HepG2 (cell line): ENCODE measurements around the gene CALML6. TPM values are rescaled to one million over a fixed set of nuclear protein-coding genes. Genes with fewer than 3 reads are reported as not detected.

Experiments
- CENPX ChIP-seq: sonication (generic); formaldehyde crosslinking; IDR thresholded peaks from 2 replicates; pipeline ENCODE4 v1.9.0; 2021; ENCODE audit warnings: mild to moderate bottlenecking, missing genetic modification reagents, moderate library complexity
- KDM1A ChIP-seq: IDR thresholded peaks from 2 replicates; pipeline ENCODE4 v1.6.1; 2016; ENCODE audit warnings: missing compliant biosample characterization
- RNF2 ChIP-seq: fragments of 450-650 bp; conservative IDR thresholded peaks from 2 replicates; pipeline ENCODE4 v1.6.1; 2016; ENCODE audit warnings: low read depth
- SNAI1 ChIP-seq: sonication (generic); formaldehyde crosslinking; IDR thresholded peaks from 2 replicates; pipeline ENCODE4 v1.5.0; 2020; ENCODE audit warnings: mild to moderate bottlenecking, missing genetic modification reagents, borderline replicate concordance
- SRY ChIP-seq: sonication (generic); formaldehyde crosslinking; IDR thresholded peaks from 2 replicates; pipeline ENCODE4 v1.8.0; 2022; ENCODE audit warnings: mild to moderate bottlenecking, missing genetic modification reagents
- TBX3 ChIP-seq: fragments of 450-650 bp; IDR thresholded peaks from 2 replicates; pipeline ENCODE4 v1.6.1; 2017; ENCODE audit warnings: antibody characterized with exemption, mild to moderate bottlenecking, inconsistent platforms, borderline replicate concordance
- TOPORS ChIP-seq: sonication (generic); formaldehyde crosslinking; IDR thresholded peaks from 2 replicates; pipeline ENCODE4 v1.8.0; 2023; ENCODE audit warnings: mild to moderate bottlenecking, missing genetic modification reagents
- ZNF138 ChIP-seq: sonication (generic); formaldehyde crosslinking; IDR thresholded peaks from 2 replicates; pipeline ENCODE4 v1.5.0; 2020; ENCODE audit warnings: mild to moderate bottlenecking, low read depth, missing genetic modification reagents
- ZNF317 ChIP-seq: sonication (generic); formaldehyde crosslinking; IDR thresholded peaks from 2 replicates; pipeline ENCODE4 v1.5.0; 2020; ENCODE audit warnings: mild to moderate bottlenecking, missing genetic modification reagents
- ZNF431 ChIP-seq: sonication (generic); formaldehyde crosslinking; IDR thresholded peaks from 2 replicates; pipeline ENCODE4 v1.9.0; 2022; ENCODE audit warnings: missing genetic modification reagents, low read depth, mild to moderate bottlenecking, borderline replicate concordance
- ZNF543 ChIP-seq: sonication (generic); formaldehyde crosslinking; IDR thresholded peaks from 2 replicates; pipeline ENCODE4 v1.4.0; 2020; ENCODE audit warnings: mild to moderate bottlenecking, missing genetic modification reagents
- ZNF572 ChIP-seq: sonication (generic); formaldehyde crosslinking; IDR thresholded peaks from 2 replicates; pipeline ENCODE4 v1.5.1; 2020; ENCODE audit warnings: mild to moderate bottlenecking, missing genetic modification reagents
- ZNF577 ChIP-seq: sonication (generic); formaldehyde crosslinking; IDR thresholded peaks from 2 replicates; pipeline ENCODE4 v1.4.0; 2020; ENCODE audit warnings: mild to moderate bottlenecking, low read depth, missing genetic modification reagents, borderline replicate concordance
- ZNF777 ChIP-seq: sonication (generic); formaldehyde crosslinking; IDR thresholded peaks from 2 replicates; pipeline ENCODE4 v1.4.0; 2020; ENCODE audit warnings: missing genetic modification reagents
- ZSCAN31 ChIP-seq: sonication (generic); formaldehyde crosslinking; IDR thresholded peaks from 2 replicates; pipeline ENCODE4 v1.5.0; 2020; ENCODE audit warnings: low read depth, mild to moderate bottlenecking, missing genetic modification reagents
- polyA plus RNA-seq, 8 experiments: library from polyadenylated mRNA; depleted of rRNA in 3 of 8; stranded (reverse) in 7 of 8; unstranded in 1 of 8; fragments of >200 nt; fragmentation: Illumina TruSeq in 4 of 8; extraction: Trizol in 4 of 8; gene quantifications; 2 replicates each; pipeline versions ENCODE4 v1.2.1 to v1.2.3, GENCODE V29; 2011 to 2016; ENCODE audit warnings: low read depth in 4 of 8, missing spikeins in 1 of 8, mixed read lengths in 1 of 8; ENCODE audit not compliant: insufficient read depth in 1 of 8
- total RNA-seq, 5 experiments: library from RNA; depleted of rRNA; stranded (reverse); fragments of >200 nt; fragmentation: Illumina TruSeq; extraction: Trizol; gene quantifications; 2 replicates each; pipeline ENCODE4 v1.2.3, GENCODE V29; 2016; ENCODE audit warnings: low read depth in 1 of 5
- TF ChIP-seq, protein P1 (sequence below): sonication (generic); formaldehyde crosslinking; IDR thresholded peaks from 2 replicates; pipeline ENCODE4 v1.5.1; 2020; ENCODE audit warnings: mild to moderate bottlenecking, missing genetic modification reagents, borderline replicate concordance
- TF ChIP-seq, protein P2 (sequence below): IDR thresholded peaks from 2 replicates; pipeline ENCODE4 v1.6.1; 2018; ENCODE audit warnings: missing genetic modification reagents
- TF ChIP-seq, protein P3 (sequence below): sonication (generic); formaldehyde crosslinking; IDR thresholded peaks from 2 replicates; pipeline ENCODE4 v1.8.1; 2023; ENCODE audit warnings: mild to moderate bottlenecking, missing genetic modification reagents
- TF ChIP-seq, protein P4 (sequence below): sonication (generic); formaldehyde crosslinking; IDR thresholded peaks from 2 replicates; pipeline ENCODE4 v1.4.0; 2020; ENCODE audit warnings: mild to moderate bottlenecking, missing genetic modification reagents

The CALML6 gene
- total and polyA plus RNA-seq, 2 of the 13 experiments (the other 11 are each of a cell fraction or from before 2014, with no cell fraction given), result 0.11 to 0.12 TPM

DNA sequence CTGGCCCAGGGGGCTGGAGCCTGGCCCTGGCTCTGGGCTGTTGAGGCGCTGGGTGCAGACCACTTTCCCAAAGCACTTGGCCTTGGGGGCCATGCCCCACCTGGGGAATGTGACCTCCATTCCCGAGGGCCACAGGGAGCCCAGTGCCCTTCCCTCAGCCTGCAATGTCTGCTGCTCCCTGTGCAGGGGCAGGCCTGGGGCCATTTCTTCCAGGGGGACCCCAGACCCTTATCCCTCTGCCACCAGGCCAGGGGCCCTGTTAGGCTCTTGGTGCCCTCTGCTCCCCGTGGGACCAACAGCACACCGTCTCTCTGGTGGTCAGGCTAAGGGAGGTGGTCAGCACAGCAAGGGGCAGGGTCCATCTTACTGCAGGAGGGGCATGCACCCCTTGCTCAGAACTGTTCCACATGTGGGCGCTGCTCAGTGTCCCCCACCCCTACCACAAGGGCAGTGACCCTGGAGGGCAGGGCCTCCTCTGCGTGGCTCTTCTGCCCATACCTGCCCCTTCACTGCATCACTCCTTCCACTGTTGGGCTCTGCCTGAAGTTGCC is 5.1 kb downstream of the CALML6 start (continued):
- TF ChIP-seq, protein P1, sequence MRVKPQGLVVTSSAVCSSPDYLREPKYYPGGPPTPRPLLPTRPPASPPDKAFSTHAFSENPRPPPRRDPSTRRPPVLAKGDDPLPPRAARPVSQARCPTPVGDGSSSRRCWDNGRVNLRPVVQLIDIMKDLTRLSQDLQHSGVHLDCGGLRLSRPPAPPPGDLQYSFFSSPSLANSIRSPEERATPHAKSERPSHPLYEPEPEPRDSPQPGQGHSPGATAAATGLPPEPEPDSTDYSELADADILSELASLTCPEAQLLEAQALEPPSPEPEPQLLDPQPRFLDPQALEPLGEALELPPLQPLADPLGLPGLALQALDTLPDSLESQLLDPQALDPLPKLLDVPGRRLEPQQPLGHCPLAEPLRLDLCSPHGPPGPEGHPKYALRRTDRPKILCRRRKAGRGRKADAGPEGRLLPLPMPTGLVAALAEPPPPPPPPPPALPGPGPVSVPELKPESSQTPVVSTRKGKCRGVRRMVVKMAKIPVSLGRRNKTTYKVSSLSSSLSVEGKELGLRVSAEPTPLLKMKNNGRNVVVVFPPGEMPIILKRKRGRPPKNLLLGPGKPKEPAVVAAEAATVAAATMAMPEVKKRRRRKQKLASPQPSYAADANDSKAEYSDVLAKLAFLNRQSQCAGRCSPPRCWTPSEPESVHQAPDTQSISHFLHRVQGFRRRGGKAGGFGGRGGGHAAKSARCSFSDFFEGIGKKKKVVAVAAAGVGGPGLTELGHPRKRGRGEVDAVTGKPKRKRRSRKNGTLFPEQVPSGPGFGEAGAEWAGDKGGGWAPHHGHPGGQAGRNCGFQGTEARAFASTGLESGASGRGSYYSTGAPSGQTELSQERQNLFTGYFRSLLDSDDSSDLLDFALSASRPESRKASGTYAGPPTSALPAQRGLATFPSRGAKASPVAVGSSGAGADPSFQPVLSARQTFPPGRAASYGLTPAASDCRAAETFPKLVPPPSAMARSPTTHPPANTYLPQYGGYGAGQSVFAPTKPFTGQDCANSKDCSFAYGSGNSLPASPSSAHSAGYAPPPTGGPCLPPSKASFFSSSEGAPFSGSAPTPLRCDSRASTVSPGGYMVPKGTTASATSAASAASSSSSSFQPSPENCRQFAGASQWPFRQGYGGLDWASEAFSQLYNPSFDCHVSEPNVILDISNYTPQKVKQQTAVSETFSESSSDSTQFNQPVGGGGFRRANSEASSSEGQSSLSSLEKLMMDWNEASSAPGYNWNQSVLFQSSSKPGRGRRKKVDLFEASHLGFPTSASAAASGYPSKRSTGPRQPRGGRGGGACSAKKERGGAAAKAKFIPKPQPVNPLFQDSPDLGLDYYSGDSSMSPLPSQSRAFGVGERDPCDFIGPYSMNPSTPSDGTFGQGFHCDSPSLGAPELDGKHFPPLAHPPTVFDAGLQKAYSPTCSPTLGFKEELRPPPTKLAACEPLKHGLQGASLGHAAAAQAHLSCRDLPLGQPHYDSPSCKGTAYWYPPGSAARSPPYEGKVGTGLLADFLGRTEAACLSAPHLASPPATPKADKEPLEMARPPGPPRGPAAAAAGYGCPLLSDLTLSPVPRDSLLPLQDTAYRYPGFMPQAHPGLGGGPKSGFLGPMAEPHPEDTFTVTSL (CRISPR knock-in tag), result no peak
- TF ChIP-seq ZSCAN31 (CRISPR knock-in tag) (no peak), ZNF317 (peak; percentile 78), TOPORS (CRISPR knock-in tag) (no peak), SRY (CRISPR knock-in tag) (no peak), ZNF431 (CRISPR knock-in tag) (no peak), ZNF777 (CRISPR knock-in tag) (0 out of 2 replicates have a peak, but pooled peaks have one; percentile 8), SNAI1 (CRISPR knock-in tag) (peak; percentile 74; the same call in 1 of the 2 replicates), ZNF572 (CRISPR knock-in tag) (no peak), ZNF577 (CRISPR knock-in tag) (no peak), CENPX (no peak), RNF2 (no peak), TBX3 (no peak), KDM1A (CRISPR knock-in tag) (no peak), ZNF138 (no peak), ZNF543 (CRISPR knock-in tag) (peak; percentile 89; the same call in 1 of the 2 replicates)
- TF ChIP-seq, protein P2, sequence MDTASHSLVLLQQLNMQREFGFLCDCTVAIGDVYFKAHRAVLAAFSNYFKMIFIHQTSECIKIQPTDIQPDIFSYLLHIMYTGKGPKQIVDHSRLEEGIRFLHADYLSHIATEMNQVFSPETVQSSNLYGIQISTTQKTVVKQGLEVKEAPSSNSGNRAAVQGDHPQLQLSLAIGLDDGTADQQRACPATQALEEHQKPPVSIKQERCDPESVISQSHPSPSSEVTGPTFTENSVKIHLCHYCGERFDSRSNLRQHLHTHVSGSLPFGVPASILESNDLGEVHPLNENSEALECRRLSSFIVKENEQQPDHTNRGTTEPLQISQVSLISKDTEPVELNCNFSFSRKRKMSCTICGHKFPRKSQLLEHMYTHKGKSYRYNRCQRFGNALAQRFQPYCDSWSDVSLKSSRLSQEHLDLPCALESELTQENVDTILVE, result no peak
- TF ChIP-seq, protein P3, sequence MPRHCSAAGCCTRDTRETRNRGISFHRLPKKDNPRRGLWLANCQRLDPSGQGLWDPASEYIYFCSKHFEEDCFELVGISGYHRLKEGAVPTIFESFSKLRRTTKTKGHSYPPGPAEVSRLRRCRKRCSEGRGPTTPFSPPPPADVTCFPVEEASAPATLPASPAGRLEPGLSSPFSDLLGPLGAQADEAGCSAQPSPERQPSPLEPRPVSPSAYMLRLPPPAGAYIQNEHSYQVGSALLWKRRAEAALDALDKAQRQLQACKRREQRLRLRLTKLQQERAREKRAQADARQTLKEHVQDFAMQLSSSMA, result no peak
- TF ChIP-seq, protein P4, sequence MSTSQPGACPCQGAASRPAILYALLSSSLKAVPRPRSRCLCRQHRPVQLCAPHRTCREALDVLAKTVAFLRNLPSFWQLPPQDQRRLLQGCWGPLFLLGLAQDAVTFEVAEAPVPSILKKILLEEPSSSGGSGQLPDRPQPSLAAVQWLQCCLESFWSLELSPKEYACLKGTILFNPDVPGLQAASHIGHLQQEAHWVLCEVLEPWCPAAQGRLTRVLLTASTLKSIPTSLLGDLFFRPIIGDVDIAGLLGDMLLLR, result 0 out of 2 replicates have a peak, but pooled peaks have one; percentile 14
